Panc1 (cell line): Measurements from ENCODE around the gene CTAGE1. TPM values are rescaled to one million over a fixed set of nuclear protein-coding genes. Genes with fewer than 3 reads are reported as not detected.

Source experiments
- ATAC-seq: fragments of 200-7000 bp; cut with Tn5 transposase; 2 replicates; pipeline ENCODE4 v1.9.1; 2020; ENCODE audit warnings: mild to moderate bottlenecking, moderate library complexity
- BruUV-seq: library from RNA; stranded (reverse); fragments of 400-500 nt; replicated peaks from 2 replicates; lab custom pipeline; 2021; lab: Mats Ljungman, UMichigan
- CTCF ChIA-PET: fragments of 300-600 bp; sonication (Branson Sonifier 250); formaldehyde crosslinking; loops from one replicate; lab custom pipeline; 2022; ENCODE audit warnings: antibody characterized with exemption; lab: Charles Lee
- POLR2A ChIA-PET: fragments of 300-600 bp; sonication (Branson Sonifier 250); formaldehyde crosslinking; loops from one replicate; lab custom pipeline; 2022; ENCODE audit warnings: antibody characterized with exemption; lab: Charles Lee
- DNase-seq: peaks from one replicate; pipeline ENCODE4 v3.0.0-alpha.2; 2010; ENCODE audit warnings: low read depth, low spot score
- H3K27ac ChIP-seq: 2 replicates; pipeline ENCODE4 v1.5.1; 2011; ENCODE audit warnings: mild to moderate bottlenecking, low read length, inconsistent platforms
- H3K27me3 ChIP-seq: fragments of 200-500 bp; sonication (Bioruptor generic); 2 replicates; pipeline ENCODE4 v1.6.0; 2014; ENCODE audit warnings: low read length, inconsistent platforms; ENCODE audit not compliant: control insufficient read depth, insufficient read depth
- H3K36me3 ChIP-seq: fragments of 200-500 bp; sonication (Bioruptor generic); 2 replicates; pipeline ENCODE4 v1.5.1; 2014; ENCODE audit warnings: inconsistent platforms, mild to moderate bottlenecking, low read length, moderate library complexity; ENCODE audit not compliant: control insufficient read depth, insufficient read depth
- H3K4me1 ChIP-seq: 2 replicates; pipeline ENCODE4 v1.5.1; 2011; ENCODE audit warnings: inconsistent platforms, mild to moderate bottlenecking, low read length, moderate library complexity; ENCODE audit not compliant: control insufficient read depth, insufficient read depth
- H3K4me3 ChIP-seq, 2 experiments: 2 replicates each; pipeline ENCODE4 v1.5.1; 2011 to 2012; ENCODE audit warnings: low read depth in 2 of 2, low read length in 2 of 2, mild to moderate bottlenecking in 2 of 2, inconsistent platforms in 1 of 2, moderate library complexity in 1 of 2
- H3K9me3 ChIP-seq: fragments of 200-500 bp; sonication (Bioruptor generic); 2 replicates; pipeline ENCODE4 v1.5.1; 2014; ENCODE audit warnings: low read depth, mild to moderate bottlenecking, inconsistent platforms, low read length, moderate library complexity; ENCODE audit not compliant: control insufficient read depth, insufficient read depth
- POLR2AphosphoS5 ChIP-seq: IDR thresholded peaks from 2 replicates; pipeline ENCODE4 v1.6.1; 2012; ENCODE audit warnings: mild to moderate bottlenecking, low read depth, low read length, moderate library complexity
- REST ChIP-seq, 2 experiments: IDR thresholded peaks; 2 replicates each; pipeline ENCODE4 v1.6.1; 2011 to 2012; ENCODE audit warnings: low read depth in 2 of 2, control low read depth in 1 of 2, low read length in 1 of 2, mild to moderate bottlenecking in 1 of 2, moderate library complexity in 1 of 2; ENCODE audit not compliant: insufficient read depth in 1 of 2
- SIN3A ChIP-seq: IDR thresholded peaks from 2 replicates; pipeline ENCODE4 v1.6.1; 2012; ENCODE audit warnings: low read depth, mild to moderate bottlenecking, low read length, moderate library complexity, borderline replicate concordance; ENCODE audit not compliant: insufficient read depth
- TCF7L2 ChIP-seq: IDR thresholded peaks from 2 replicates; pipeline ENCODE4 v1.6.1; 2011; ENCODE audit warnings: mild to moderate bottlenecking, low read depth, low read length, inconsistent platforms
- in situ Hi-C: cut with HindIII; loops from 2 replicates; pipeline ENCODE4 v1.10.0; 2016; ENCODE audit warnings: low sequenced_read_pairs, low pct_unique_long_range_greater_than_20kb
- intact Hi-C: fragments of 100-400 bp; cut with micrococcal nuclease; formaldehyde crosslinking; loops from one replicate; pipeline ENCODE4 v1.10.0; 2022; ENCODE audit not compliant: unreplicated experiment
- total RNA-seq: library from RNA; stranded (reverse); gene quantifications from one replicate; pipeline ENCODE4 v1.2.1, GENCODE V29; 2021; ENCODE audit not compliant: unreplicated experiment
- TF ChIP-seq, protein P1 (sequence below): fragments of 450-650 bp; IDR thresholded peaks from 2 replicates; pipeline ENCODE4 v1.5.1; 2017; ENCODE audit warnings: mild to moderate bottlenecking

CTAGE1 gene
- total RNA-seq, 1 experiment from 2014 or later: not detected

- H3K27ac ChIP-seq: no peak overlapping the region
- intact Hi-C loops (no loop called here), in situ Hi-C loops (no loop called here)
- no peaks in the 10 kb centered on the region for H3K4me1 ChIP-seq
- H3K36me3 ChIP-seq: no peaks in the 10 kb centered on the region
- no peak overlapping the region for H3K4me3 ChIP-seq
- no TSS peak for BruUV-seq
- POLR2A ChIA-PET: interaction anchor here (0.5 kb wide), 1 partner anchor 626 kb away, joined by 10 read pairs; no protein-coding TSS in a partner anchor
- TF ChIP-seq SIN3A: no peak
- TF ChIP-seq, protein P1, sequence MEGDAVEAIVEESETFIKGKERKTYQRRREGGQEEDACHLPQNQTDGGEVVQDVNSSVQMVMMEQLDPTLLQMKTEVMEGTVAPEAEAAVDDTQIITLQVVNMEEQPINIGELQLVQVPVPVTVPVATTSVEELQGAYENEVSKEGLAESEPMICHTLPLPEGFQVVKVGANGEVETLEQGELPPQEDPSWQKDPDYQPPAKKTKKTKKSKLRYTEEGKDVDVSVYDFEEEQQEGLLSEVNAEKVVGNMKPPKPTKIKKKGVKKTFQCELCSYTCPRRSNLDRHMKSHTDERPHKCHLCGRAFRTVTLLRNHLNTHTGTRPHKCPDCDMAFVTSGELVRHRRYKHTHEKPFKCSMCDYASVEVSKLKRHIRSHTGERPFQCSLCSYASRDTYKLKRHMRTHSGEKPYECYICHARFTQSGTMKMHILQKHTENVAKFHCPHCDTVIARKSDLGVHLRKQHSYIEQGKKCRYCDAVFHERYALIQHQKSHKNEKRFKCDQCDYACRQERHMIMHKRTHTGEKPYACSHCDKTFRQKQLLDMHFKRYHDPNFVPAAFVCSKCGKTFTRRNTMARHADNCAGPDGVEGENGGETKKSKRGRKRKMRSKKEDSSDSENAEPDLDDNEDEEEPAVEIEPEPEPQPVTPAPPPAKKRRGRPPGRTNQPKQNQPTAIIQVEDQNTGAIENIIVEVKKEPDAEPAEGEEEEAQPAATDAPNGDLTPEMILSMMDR: no peak
- TF ChIP-seq POLR2AphosphoS5: no peak
- TF ChIP-seq TCF7L2: no peak
- no peak for TF ChIP-seq REST (IDR thresholded peaks at IDR 0.05; ENCODE audit: insufficient read depth in 1 of 2, low read depth in 2 of 2, low read length in 1 of 2)
- no peaks in the 10 kb centered on the region for H3K9me3 ChIP-seq
- CTCF ChIA-PET: interaction anchor here (1.4 kb wide), 1 partner anchor 10 kb away, joined by 4 read pairs; no protein-coding TSS in a partner anchor
- DNase-seq (no peak), ATAC-seq (no peak)
- peaks cover 13% of the 10 kb centered on the region for H3K27me3 ChIP-seq
Measured at GRCh38 chr18:22368021-22368420, 49.7 kb downstream of the CTAGE1 start.

GRCh38 chr18:22367303-22367702, 50.4 kb downstream of the CTAGE1 start:
- POLR2A ChIA-PET: no interaction called here
- CTCF ChIA-PET: no interaction called here
- Histone ChIP-seq H3K4me1 (no peaks in the 10 kb centered on the region), H3K27ac (no peak overlapping the region), H3K36me3 (no peaks in the 10 kb centered on the region), H3K4me3 (no peak overlapping the region), H3K9me3 (no peaks in the 10 kb centered on the region), H3K27me3 (peaks cover 13% of the 10 kb centered on the region)
- DNase-seq (no peak), ATAC-seq (no peak)
- in situ Hi-C loops: no loop called here
- intact Hi-C loops: no loop called here
- no TSS peak for BruUV-seq
- no peak for TF ChIP-seq SIN3A
- TF ChIP-seq TCF7L2: no peak
- no peak for TF ChIP-seq REST (IDR thresholded peaks at IDR 0.05; ENCODE audit: insufficient read depth in 1 of 2, low read depth in 2 of 2, low read length in 1 of 2)
- TF ChIP-seq, protein P1: no peak
- TF ChIP-seq POLR2AphosphoS5: no peak
